GM23248 (cell line): Measurements from ENCODE around the gene ADISSP. TPM values are rescaled to one million over a fixed set of nuclear protein-coding genes. Genes with fewer than 3 reads are reported as not detected.

Experiments used
- DNase-seq: peaks from one replicate; pipeline ENCODE4 v3.0.0-alpha.2; 2015
- H2AFZ ChIP-seq: fragments of 200-600 bp; sonication (generic); 2 replicates; pipeline ENCODE4 v1.6.1; 2016; ENCODE audit warnings: antibody characterized with exemption
- H3F3A ChIP-seq: fragments of 200-600 bp; sonication (generic); 2 replicates; pipeline ENCODE4 v1.6.1; 2016; ENCODE audit warnings: mild to moderate bottlenecking, antibody characterized with exemption, mixed run types; ENCODE audit not compliant: insufficient read depth
- H3K27ac ChIP-seq: fragments of 200-600 bp; sonication (generic); 2 replicates; pipeline ENCODE4 v1.5.1; 2016; ENCODE audit warnings: mild to moderate bottlenecking
- H3K27me3 ChIP-seq: fragments of 200-600 bp; sonication (generic); replicated peaks from 2 replicates; pipeline ENCODE4 v1.6.1; 2016; ENCODE audit warnings: mild to moderate bottlenecking; ENCODE audit not compliant: insufficient read depth
- H3K36me3 ChIP-seq: fragments of 200-600 bp; sonication (generic); 2 replicates; pipeline ENCODE4 v1.6.1; 2016; ENCODE audit warnings: low read depth, mild to moderate bottlenecking
- H3K4me1 ChIP-seq: fragments of 200-600 bp; sonication (generic); 2 replicates; pipeline ENCODE4 v1.6.1; 2016; ENCODE audit warnings: mild to moderate bottlenecking; ENCODE audit not compliant: insufficient read depth
- H3K4me2 ChIP-seq: fragments of 200-600 bp; sonication (generic); one replicate; pipeline ENCODE4 v1.6.1; 2016; ENCODE audit warnings: mild to moderate bottlenecking; ENCODE audit not compliant: unreplicated experiment
- H3K4me3 ChIP-seq: fragments of 200-600 bp; sonication (generic); 2 replicates; pipeline ENCODE4 v1.5.1; 2016; ENCODE audit warnings: mild to moderate bottlenecking
- H3K79me2 ChIP-seq: fragments of 200-600 bp; sonication (generic); 2 replicates; pipeline ENCODE4 v1.6.1; 2016; ENCODE audit warnings: mild to moderate bottlenecking; ENCODE audit not compliant: insufficient read depth
- H3K9ac ChIP-seq: fragments of 200-600 bp; sonication (generic); 2 replicates; pipeline ENCODE4 v1.6.1; 2016; ENCODE audit warnings: mild to moderate bottlenecking
- H3K9me2 ChIP-seq: fragments of 200-600 bp; sonication (generic); 2 replicates; pipeline ENCODE4 v1.6.1; 2016; ENCODE audit warnings: mixed run types, mild to moderate bottlenecking, moderate library complexity; ENCODE audit not compliant: insufficient read depth
- H3K9me3 ChIP-seq: fragments of 200-600 bp; sonication (generic); one replicate; pipeline ENCODE4 v1.6.1; 2017; ENCODE audit warnings: low read depth
- H4K20me1 ChIP-seq: fragments of 200-600 bp; sonication (generic); 2 replicates; pipeline ENCODE4 v1.6.0; 2016; ENCODE audit not compliant: insufficient read depth
- EZH2 ChIP-seq: fragments of 200-600 bp; sonication (generic); IDR thresholded peaks from 2 replicates; pipeline ENCODE4 v1.6.1; 2018; ENCODE audit warnings: antibody characterized with exemption, mild to moderate bottlenecking; ENCODE audit not compliant: insufficient read depth, poor library complexity, severe bottlenecking
- EZH2phosphoT487 ChIP-seq: fragments of 200-600 bp; sonication (generic); IDR thresholded peaks from 2 replicates; pipeline ENCODE4 v1.6.1; 2018; ENCODE audit warnings: antibody characterized with exemption, moderate library complexity, mild to moderate bottlenecking, low read depth; ENCODE audit not compliant: insufficient read depth
- WGBS, 2 experiments: methylation state at CpG; one replicate each; pipeline ENCODE4 v1.1.6; 2015 to 2017; ENCODE audit warnings: low lambda C conversion rate in 2 of 2, low coverage in 1 of 2; ENCODE audit errors: missing lambda C conversion rate in 2 of 2; 5-methylcytosine and 5-hydroxymethylcytosine counted together
- in situ Hi-C: fragments of 300-500 bp; cut with MboI; formaldehyde crosslinking; loops from 2 replicates; pipeline ENCODE4 v1.15.0; 2020
- polyA plus RNA-seq: library from polyadenylated mRNA; unstranded; fragments of >200 nt; fragmentation: Nextera tagmentation; extraction: Ambion mirVana; gene quantifications from 2 replicates; pipeline ENCODE4 v1.2.1, GENCODE V29; 2016
- total RNA-seq: library from RNA; depleted of rRNA; stranded (reverse); fragments of >200 nt; shearing (Covaris generic); gene quantifications from 2 replicates; pipeline ENCODE4 v1.2.3, GENCODE V29; 2014

Gene ADISSP
- total and polyA plus RNA-seq, 2 experiments from 2014 or later: 44.9 to 65.4 TPM

DNA sequence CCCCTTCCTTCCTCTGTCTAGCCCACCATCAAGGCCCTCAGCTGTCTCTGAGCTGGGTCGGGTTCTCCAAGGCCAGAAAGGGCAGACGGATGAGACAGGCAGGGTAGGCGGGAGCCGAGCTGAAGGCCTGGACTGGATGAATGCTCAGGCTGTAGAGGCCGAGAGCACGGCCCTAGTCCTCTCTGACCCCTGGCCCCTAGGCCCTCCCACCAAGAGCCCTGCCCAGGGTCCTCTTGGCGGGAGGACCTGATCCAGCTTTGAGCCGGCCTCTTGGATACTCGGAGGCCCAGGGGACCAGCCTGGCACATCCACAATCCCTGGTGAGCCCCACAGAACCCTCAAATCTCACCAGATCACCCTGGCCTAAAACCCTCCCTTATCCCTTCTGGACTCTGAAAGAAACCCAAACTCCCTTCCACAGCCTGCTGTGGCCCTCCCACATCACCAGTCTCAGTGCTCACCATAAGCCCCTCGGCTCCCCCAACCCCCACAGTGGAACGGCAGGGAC lies 8.2 kb downstream of the ADISSP start:
- WGBS, 2 experiments: 88 to 89% methylated on average over 9 to 11 of the region's 11 CpGs
- no peak overlapping the region for H3K9ac ChIP-seq
- no peaks in the 10 kb centered on the region for H3K9me2 ChIP-seq
- H3K27ac ChIP-seq: no peak overlapping the region
- no peaks in the 10 kb centered on the region for H4K20me1 ChIP-seq
- H3K4me3 ChIP-seq: no peak overlapping the region
- H3K27me3 ChIP-seq: no peaks in the 10 kb centered on the region
- no peaks in the 10 kb centered on the region; the same call in 1 of the 2 replicates for H3K79me2 ChIP-seq
- no peaks in the 10 kb centered on the region; the same call in 1 of the 2 replicates for H3K36me3 ChIP-seq
- no peaks in the 10 kb centered on the region for H3F3A ChIP-seq
- TF ChIP-seq EZH2phosphoT487: no peak
- no peak overlapping the region for H3K4me2 ChIP-seq
- in situ Hi-C loops: no loop called here
- no peaks in the 10 kb centered on the region for H3K4me1 ChIP-seq
- no peaks in the 10 kb centered on the region for H3K9me3 ChIP-seq
- no peak for DNase-seq
- H2AFZ ChIP-seq: no peak overlapping the region

DNA sequence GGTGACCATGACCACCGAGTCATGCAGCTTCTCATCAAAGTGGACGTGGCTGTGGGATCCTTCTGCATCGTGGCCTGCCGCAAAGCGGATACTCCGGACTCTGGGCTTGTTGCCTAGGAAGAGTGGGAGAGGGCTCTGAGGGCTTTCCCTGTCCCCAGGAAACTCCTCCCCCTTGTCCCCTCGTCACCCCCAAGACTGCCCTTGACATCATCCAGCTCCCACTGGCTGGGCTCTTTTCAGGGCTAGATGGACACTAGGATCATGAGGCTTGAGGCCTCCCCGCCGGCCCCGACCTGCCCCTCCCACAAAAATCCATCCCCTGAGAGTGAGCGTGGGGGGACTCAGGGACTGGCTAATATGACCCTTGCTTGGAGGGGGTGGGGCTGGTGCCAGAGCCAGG lies 9.0 kb downstream of the ADISSP start:
- DNase-seq: no peak
- in situ Hi-C loops: no loop called here

DNA sequence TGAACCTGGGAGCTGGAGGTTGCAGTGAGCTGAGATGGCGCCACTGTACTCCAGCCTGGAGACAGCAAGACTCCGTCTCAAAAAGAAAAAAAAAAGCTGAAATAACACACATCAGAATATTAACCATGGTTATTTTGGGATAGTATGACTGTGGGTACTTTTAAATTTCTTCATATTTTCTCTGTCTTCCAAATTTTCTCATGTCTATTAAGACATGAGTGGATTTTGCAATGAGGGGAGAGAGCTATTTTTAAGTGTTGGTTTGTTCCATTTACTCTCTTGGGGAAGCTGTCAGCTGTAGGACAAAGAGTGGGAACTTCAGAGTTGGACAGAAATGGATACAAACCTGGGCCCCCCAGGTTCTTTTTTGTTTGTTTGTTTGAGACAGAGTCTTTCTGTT lies 10.3 kb downstream of the ADISSP start:
- H3K9me3 ChIP-seq: no peaks in the 10 kb centered on the region
- H3K9me2 ChIP-seq: no peaks in the 10 kb centered on the region
- H3K79me2 ChIP-seq: no peaks in the 10 kb centered on the region
- H3K27ac ChIP-seq: no peak overlapping the region
- TF ChIP-seq EZH2phosphoT487 (no peak), EZH2 (no peak)
- H3K4me3 ChIP-seq: no peak overlapping the region
- no peak overlapping the region for H2AFZ ChIP-seq
- H3K4me1 ChIP-seq: no peaks in the 10 kb centered on the region
- WGBS, 2 experiments: 91 to 93% methylated on average over 2 of the region's 2 CpGs
- no peak overlapping the region for H3K9ac ChIP-seq
- no peaks in the 10 kb centered on the region for H3F3A ChIP-seq
- in situ Hi-C loops: no loop called here
- H3K36me3 ChIP-seq: no peaks in the 10 kb centered on the region; the same call in 1 of the 2 replicates
- no peak overlapping the region for H3K4me2 ChIP-seq
- H4K20me1 ChIP-seq: no peaks in the 10 kb centered on the region
- no peak for DNase-seq
- no peaks in the 10 kb centered on the region for H3K27me3 ChIP-seq

More for the DNA sequence above, 9.0 kb downstream of the ADISSP start:
- no peak for TF ChIP-seq EZH2phosphoT487
- no peak for TF ChIP-seq EZH2
- Histone ChIP-seq H3K79me2 (no peaks in the 10 kb centered on the region), H3K9me3 (no peaks in the 10 kb centered on the region), H4K20me1 (no peaks in the 10 kb centered on the region), H3K4me1 (no peaks in the 10 kb centered on the region), H3K4me3 (no peak overlapping the region), H3K27ac (no peak overlapping the region), H3K9me2 (no peaks in the 10 kb centered on the region), H3K36me3 (no peaks in the 10 kb centered on the region; the same call in 1 of the 2 replicates), H3K4me2 (no peak overlapping the region), H3K27me3 (no peaks in the 10 kb centered on the region), H2AFZ (no peak overlapping the region), H3K9ac (no peak overlapping the region), H3F3A (no peaks in the 10 kb centered on the region)
- 82 to 89% methylated on average over 10 to 11 of the region's 11 CpGs for WGBS, 2 experiments

DNA sequence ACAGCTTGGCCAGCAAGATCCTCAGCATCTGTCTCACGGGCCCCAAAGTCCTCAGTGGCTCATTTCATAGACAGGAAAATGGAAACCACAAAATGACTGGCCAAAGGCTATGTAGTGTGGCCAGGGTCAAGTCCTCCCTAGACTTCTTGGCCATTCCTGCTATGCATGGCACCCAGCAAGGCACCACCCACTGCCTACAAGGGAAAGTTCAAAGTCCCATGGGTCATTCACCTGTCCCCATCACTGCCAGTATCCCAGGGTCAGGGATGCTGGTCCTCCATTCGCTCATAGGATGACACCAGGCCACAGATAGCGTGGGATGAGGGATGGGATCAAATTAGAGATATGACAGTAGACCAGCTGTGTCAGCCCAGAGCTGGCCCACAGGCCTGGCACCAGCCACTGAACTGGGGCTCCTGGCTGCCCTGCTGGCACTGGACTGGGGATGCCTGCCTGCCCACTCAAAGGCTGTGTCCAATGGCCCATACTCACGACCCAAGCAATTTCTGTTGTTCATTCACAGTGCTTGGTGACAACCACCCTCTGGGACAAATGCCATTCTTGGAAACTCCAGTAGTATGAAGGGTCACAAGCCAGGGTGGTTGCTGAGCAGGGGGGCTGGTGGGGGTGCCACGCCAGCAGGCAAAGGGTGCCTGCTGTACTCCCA lies 11.6 kb downstream of the ADISSP start:
- no peak overlapping the region for H3K4me2 ChIP-seq
- no peaks in the 10 kb centered on the region; the same call in 1 of the 2 replicates for H3K36me3 ChIP-seq
- TF ChIP-seq EZH2: no peak
- no peak for TF ChIP-seq EZH2phosphoT487
- H3K79me2 ChIP-seq: no peaks in the 10 kb centered on the region
- no peaks in the 10 kb centered on the region for H3K9me2 ChIP-seq
- in situ Hi-C loops: no loop called here
- WGBS, 2 experiments: 73 to 78% methylated on average over 4 of the region's 5 CpGs
- no peak overlapping the region for H3K27ac ChIP-seq
- H3K9ac ChIP-seq: no peak overlapping the region
- H3K4me3 ChIP-seq: no peak overlapping the region
- no peaks in the 10 kb centered on the region for H3K27me3 ChIP-seq
- no peak overlapping the region for H2AFZ ChIP-seq
- H4K20me1 ChIP-seq: no peaks in the 10 kb centered on the region
- H3K4me1 ChIP-seq: no peaks in the 10 kb centered on the region
- DNase-seq: no peak
- no peaks in the 10 kb centered on the region for H3K9me3 ChIP-seq
- no peaks in the 10 kb centered on the region for H3F3A ChIP-seq
